ENCODE measurements around the gene ABCC10. TPM values are rescaled to one million over a fixed set of nuclear protein-coding genes. Genes with fewer than 3 reads are reported as not detected.

Gene ABCC10
- total and polyA plus RNA-seq, 10 of the 15 experiments (the other 5 are each of a cell fraction or from before 2014, with no cell fraction given) = 0.80 to 18.2 (median 6.4) TPM

DNA sequence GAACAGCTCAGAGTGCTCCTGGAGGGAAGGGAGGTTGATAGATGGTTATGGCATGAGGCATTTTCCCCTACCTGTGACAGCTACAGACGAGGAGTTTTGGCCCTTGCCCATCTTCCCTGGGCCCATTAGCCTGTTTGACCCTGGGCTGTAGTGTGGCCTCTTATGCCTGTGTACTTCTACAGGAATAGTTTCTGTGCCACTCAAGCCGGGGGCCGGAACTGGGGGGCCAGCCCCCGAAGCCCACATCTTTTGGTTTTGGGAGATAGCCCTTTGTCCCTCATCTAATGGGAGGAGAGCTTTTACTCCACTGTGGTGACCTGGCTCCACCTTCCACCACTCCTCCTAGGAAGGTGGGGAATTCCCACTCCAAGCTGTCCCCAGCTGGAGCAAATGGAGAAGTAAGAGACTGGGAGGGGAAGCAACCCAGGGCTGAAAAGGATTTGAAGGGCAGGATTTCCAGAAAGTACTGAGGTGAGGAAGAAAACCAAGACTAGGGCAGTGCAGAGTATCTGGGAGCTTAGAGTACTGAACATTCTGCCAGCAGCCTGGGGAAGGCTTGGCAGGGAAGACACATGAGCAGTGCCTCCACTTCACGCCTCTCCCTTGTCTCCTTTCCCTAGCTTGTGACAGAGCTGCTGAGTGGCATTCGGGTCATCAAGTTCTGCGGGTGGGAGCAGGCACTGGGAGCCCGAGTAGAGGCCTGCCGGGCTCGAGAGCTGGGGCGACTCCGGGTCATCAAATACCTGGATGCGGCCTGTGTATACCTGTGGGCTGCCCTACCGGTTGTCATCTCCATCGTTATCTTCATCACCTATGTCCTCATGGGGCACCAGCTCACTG is 6.9 kb downstream of the ABCC10 start (continued):
- TF ChIP-seq, protein P1, sequence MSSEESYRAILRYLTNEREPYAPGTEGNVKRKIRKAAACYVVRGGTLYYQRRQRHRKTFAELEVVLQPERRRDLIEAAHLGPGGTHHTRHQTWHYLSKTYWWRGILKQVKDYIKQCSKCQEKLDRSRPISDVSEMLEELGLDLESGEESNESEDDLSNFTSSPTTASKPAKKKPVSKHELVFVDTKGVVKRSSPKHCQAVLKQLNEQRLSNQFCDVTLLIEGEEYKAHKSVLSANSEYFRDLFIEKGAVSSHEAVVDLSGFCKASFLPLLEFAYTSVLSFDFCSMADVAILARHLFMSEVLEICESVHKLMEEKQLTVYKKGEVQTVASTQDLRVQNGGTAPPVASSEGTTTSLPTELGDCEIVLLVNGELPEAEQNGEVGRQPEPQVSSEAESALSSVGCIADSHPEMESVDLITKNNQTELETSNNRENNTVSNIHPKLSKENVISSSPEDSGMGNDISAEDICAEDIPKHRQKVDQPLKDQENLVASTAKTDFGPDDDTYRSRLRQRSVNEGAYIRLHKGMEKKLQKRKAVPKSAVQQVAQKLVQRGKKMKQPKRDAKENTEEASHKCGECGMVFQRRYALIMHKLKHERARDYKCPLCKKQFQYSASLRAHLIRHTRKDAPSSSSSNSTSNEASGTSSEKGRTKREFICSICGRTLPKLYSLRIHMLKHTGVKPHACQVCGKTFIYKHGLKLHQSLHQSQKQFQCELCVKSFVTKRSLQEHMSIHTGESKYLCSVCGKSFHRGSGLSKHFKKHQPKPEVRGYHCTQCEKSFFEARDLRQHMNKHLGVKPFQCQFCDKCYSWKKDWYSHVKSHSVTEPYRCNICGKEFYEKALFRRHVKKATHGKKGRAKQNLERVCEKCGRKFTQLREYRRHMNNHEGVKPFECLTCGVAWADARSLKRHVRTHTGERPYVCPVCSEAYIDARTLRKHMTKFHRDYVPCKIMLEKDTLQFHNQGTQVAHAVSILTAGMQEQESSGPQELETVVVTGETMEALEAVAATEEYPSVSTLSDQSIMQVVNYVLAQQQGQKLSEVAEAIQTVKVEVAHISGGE (CRISPR knock-in tag; IDR thresholded peaks at IDR 0.05) = no peak
- no peak for TF ChIP-seq ZSCAN29 (IDR thresholded peaks at IDR 0.05)
- no peak for TF ChIP-seq RAD21 (IDR thresholded peaks at IDR 0.05; ENCODE audit: insufficient read depth, low read depth, low read length)
- no peak for TF ChIP-seq EZH2 (IDR thresholded peaks at IDR 0.05; ENCODE audit: borderline replicate concordance, control insufficient read depth, low read depth, low read length)
- no peak for TF ChIP-seq SMAD5 (IDR thresholded peaks at IDR 0.05; ENCODE audit: low read depth)
- TF ChIP-seq ZNF217 (IDR thresholded peaks at IDR 0.05) = no peak
- no peak for TF ChIP-seq POU2F2 (IDR thresholded peaks at IDR 0.05; ENCODE audit: borderline replicate concordance, low read depth, low read length)
- TF ChIP-seq, protein P2, sequence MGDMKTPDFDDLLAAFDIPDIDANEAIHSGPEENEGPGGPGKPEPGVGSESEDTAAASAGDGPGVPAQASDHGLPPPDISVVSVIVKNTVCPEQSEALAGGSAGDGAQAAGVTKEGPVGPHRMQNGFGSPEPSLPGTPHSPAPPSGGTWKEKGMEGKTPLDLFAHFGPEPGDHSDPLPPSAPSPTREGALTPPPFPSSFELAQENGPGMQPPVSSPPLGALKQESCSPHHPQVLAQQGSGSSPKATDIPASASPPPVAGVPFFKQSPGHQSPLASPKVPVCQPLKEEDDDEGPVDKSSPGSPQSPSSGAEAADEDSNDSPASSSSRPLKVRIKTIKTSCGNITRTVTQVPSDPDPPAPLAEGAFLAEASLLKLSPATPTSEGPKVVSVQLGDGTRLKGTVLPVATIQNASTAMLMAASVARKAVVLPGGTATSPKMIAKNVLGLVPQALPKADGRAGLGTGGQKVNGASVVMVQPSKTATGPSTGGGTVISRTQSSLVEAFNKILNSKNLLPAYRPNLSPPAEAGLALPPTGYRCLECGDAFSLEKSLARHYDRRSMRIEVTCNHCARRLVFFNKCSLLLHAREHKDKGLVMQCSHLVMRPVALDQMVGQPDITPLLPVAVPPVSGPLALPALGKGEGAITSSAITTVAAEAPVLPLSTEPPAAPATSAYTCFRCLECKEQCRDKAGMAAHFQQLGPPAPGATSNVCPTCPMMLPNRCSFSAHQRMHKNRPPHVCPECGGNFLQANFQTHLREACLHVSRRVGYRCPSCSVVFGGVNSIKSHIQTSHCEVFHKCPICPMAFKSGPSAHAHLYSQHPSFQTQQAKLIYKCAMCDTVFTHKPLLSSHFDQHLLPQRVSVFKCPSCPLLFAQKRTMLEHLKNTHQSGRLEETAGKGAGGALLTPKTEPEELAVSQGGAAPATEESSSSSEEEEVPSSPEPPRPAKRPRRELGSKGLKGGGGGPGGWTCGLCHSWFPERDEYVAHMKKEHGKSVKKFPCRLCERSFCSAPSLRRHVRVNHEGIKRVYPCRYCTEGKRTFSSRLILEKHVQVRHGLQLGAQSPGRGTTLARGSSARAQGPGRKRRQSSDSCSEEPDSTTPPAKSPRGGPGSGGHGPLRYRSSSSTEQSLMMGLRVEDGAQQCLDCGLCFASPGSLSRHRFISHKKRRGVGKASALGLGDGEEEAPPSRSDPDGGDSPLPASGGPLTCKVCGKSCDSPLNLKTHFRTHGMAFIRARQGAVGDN (IDR thresholded peaks at IDR 0.05) = no peak

Data from GM12878 (cell line).